PFSK-1 (cell line): ENCODE data around the gene DNAH7.

Experiments used
- FOXP2 ChIP-seq: optimal IDR thresholded peaks from 2 replicates; pipeline ENCODE3; 2011; ENCODE audit warnings: borderline replicate concordance, control low read depth, inconsistent platforms; ENCODE audit not compliant: insufficient read depth; ENCODE audit errors: extremely low read length, extremely low read depth
- POLR2AphosphoS5 ChIP-seq: IDR thresholded peaks from 2 replicates; pipeline ENCODE4 v1.6.1; 2012; ENCODE audit warnings: low read depth, mild to moderate bottlenecking, control low read depth, low read length, moderate library complexity
- SIN3A ChIP-seq: IDR thresholded peaks from 2 replicates; pipeline ENCODE4 v1.6.1; 2012; ENCODE audit warnings: mild to moderate bottlenecking, low read length, moderate library complexity, borderline replicate concordance; ENCODE audit not compliant: insufficient read depth
- TAF1 ChIP-seq: IDR thresholded peaks from 2 replicates; pipeline ENCODE4 v1.6.1; 2012; ENCODE audit warnings: low read length, control low read depth, borderline replicate concordance; ENCODE audit not compliant: insufficient read depth
- TF ChIP-seq, protein P1 (sequence below), 2 experiments: IDR thresholded peaks; 2 replicates each; pipeline versions ENCODE4 v1.6.1 to v1.8.0; 2011 to 2012; ENCODE audit warnings: low read depth in 2 of 2, low read length in 2 of 2, control low read depth in 1 of 2, inconsistent platforms in 1 of 2, mild to moderate bottlenecking in 1 of 2, moderate library complexity in 1 of 2; ENCODE audit not compliant: insufficient read depth in 1 of 2

GRCh38 chr2:195818106-195818505, 250.5 kb downstream of the DNAH7 start:
- TF ChIP-seq POLR2AphosphoS5 (no peak), TAF1 (no peak), SIN3A (no peak), FOXP2 (no peak)
- TF ChIP-seq, protein P1, sequence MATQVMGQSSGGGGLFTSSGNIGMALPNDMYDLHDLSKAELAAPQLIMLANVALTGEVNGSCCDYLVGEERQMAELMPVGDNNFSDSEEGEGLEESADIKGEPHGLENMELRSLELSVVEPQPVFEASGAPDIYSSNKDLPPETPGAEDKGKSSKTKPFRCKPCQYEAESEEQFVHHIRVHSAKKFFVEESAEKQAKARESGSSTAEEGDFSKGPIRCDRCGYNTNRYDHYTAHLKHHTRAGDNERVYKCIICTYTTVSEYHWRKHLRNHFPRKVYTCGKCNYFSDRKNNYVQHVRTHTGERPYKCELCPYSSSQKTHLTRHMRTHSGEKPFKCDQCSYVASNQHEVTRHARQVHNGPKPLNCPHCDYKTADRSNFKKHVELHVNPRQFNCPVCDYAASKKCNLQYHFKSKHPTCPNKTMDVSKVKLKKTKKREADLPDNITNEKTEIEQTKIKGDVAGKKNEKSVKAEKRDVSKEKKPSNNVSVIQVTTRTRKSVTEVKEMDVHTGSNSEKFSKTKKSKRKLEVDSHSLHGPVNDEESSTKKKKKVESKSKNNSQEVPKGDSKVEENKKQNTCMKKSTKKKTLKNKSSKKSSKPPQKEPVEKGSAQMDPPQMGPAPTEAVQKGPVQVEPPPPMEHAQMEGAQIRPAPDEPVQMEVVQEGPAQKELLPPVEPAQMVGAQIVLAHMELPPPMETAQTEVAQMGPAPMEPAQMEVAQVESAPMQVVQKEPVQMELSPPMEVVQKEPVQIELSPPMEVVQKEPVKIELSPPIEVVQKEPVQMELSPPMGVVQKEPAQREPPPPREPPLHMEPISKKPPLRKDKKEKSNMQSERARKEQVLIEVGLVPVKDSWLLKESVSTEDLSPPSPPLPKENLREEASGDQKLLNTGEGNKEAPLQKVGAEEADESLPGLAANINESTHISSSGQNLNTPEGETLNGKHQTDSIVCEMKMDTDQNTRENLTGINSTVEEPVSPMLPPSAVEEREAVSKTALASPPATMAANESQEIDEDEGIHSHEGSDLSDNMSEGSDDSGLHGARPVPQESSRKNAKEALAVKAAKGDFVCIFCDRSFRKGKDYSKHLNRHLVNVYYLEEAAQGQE (IDR thresholded peaks at IDR 0.05; ENCODE audit: insufficient read depth in 1 of 2, low read depth in 2 of 2, low read length in 2 of 2): no peak
